ENCODE measurements around the gene GRAMD2A.

DNA sequence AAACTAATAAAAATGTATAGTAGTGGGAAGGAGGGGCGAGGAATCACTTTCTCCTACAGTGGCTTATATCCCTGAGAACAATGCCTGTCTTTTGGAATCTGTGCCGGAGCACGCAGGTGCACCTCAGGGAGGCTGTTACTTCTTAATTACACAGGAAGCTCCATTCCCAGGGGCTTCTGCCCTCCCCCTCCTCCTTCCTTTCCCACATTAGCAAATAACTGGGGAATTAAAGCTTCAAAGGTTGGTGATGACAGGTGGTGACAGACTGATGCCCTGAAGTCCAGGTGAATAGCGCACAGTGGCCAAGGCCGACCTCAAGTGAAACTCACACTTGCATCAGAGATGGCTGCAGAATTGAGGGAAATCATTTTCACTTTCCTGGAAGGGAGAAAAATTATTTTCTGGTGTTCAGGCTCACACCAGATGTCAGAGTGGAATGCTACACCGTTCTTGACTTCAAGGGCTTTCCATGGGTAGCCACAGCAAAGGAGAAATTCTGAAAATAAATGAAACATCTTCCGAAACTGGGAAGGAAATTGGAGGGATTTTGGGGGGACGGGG, 3.7 kb downstream of the GRAMD2A start:
- TF ChIP-seq, protein P1, sequence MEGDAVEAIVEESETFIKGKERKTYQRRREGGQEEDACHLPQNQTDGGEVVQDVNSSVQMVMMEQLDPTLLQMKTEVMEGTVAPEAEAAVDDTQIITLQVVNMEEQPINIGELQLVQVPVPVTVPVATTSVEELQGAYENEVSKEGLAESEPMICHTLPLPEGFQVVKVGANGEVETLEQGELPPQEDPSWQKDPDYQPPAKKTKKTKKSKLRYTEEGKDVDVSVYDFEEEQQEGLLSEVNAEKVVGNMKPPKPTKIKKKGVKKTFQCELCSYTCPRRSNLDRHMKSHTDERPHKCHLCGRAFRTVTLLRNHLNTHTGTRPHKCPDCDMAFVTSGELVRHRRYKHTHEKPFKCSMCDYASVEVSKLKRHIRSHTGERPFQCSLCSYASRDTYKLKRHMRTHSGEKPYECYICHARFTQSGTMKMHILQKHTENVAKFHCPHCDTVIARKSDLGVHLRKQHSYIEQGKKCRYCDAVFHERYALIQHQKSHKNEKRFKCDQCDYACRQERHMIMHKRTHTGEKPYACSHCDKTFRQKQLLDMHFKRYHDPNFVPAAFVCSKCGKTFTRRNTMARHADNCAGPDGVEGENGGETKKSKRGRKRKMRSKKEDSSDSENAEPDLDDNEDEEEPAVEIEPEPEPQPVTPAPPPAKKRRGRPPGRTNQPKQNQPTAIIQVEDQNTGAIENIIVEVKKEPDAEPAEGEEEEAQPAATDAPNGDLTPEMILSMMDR (IDR thresholded peaks at IDR 0.05) = no peak
- no peak for TF ChIP-seq EP300 (IDR thresholded peaks at IDR 0.05)
